Measurements from ENCODE around the gene MAD1L1. TPM values are rescaled to one million over a fixed set of nuclear protein-coding genes. Genes with fewer than 3 reads are reported as not detected.

MAD1L1 gene
- total and polyA plus RNA-seq, 2 experiments from 2014 or later = 38.2 to 69.8 TPM

GRCh38 chr7:1918063-1918645 is 314.6 kb downstream of the MAD1L1 start:
- no peaks in the 10 kb centered on the region for H3K9me2 ChIP-seq (ENCODE audit: insufficient read depth)
- no peaks in the 10 kb centered on the region for H4K20me1 ChIP-seq (ENCODE audit: insufficient read depth)
- peaks cover 30% of the 10 kb centered on the region for H3K4me1 ChIP-seq (ENCODE audit: insufficient read depth)
- TF ChIP-seq EZH2phosphoT487 (IDR thresholded peaks at IDR 0.05; ENCODE audit: insufficient read depth, low read depth) (no peak), EZH2 (IDR thresholded peaks at IDR 0.05; ENCODE audit: insufficient read depth, poor library complexity, severe bottlenecking) (no peak)
- no peak overlapping the region for H2AFZ ChIP-seq
- in situ Hi-C loops (cut with MboI) = no loop called here
- H3K9ac ChIP-seq = no peak overlapping the region
- H3F3A ChIP-seq (ENCODE audit: insufficient read depth) = peaks cover 13% of the 10 kb centered on the region
- no peak overlapping the region for H3K4me2 ChIP-seq (ENCODE audit: unreplicated experiment)
- no peaks in the 10 kb centered on the region for H3K27me3 ChIP-seq (replicated peaks; ENCODE audit: insufficient read depth)
- WGBS, 2 experiments (ENCODE audit: low coverage in 1 of 2, low lambda C conversion rate in 2 of 2, missing lambda C conversion rate in 2 of 2) = 86 to 87% methylated on average over 22 to 23 of the region's 23 CpGs
- no peak for DNase-seq
- no peaks in the 10 kb centered on the region for H3K9me3 ChIP-seq (ENCODE audit: low read depth)
- no peaks in the 10 kb centered on the region for H3K79me2 ChIP-seq (ENCODE audit: insufficient read depth)
- H3K27ac ChIP-seq = no peak overlapping the region
- no peak overlapping the region for H3K4me3 ChIP-seq
- H3K36me3 ChIP-seq (ENCODE audit: low read depth) = no peaks in the 10 kb centered on the region

GRCh38 chr7:1917221-1918062 is 315.3 kb downstream of the MAD1L1 start:
- H3F3A ChIP-seq (ENCODE audit: insufficient read depth) = peaks cover 7% of the 10 kb centered on the region
- peak overlapping the region; percentile 7 for H3K4me2 ChIP-seq (ENCODE audit: unreplicated experiment)
- in situ Hi-C loops (cut with MboI) = no loop called here
- H3K9ac ChIP-seq = no peak overlapping the region
- H4K20me1 ChIP-seq (ENCODE audit: insufficient read depth) = no peaks in the 10 kb centered on the region
- no peaks in the 10 kb centered on the region for H3K9me2 ChIP-seq (ENCODE audit: insufficient read depth)
- peak; percentile 73 for DNase-seq
- no peak overlapping the region for H2AFZ ChIP-seq
- no peaks in the 10 kb centered on the region for H3K79me2 ChIP-seq (ENCODE audit: insufficient read depth)
- WGBS, 2 experiments (ENCODE audit: low coverage in 1 of 2, low lambda C conversion rate in 2 of 2, missing lambda C conversion rate in 2 of 2) = 41% methylated on average over 30 to 31 of the region's 31 CpGs
- no peak overlapping the region for H3K4me3 ChIP-seq
- no peaks in the 10 kb centered on the region for H3K27me3 ChIP-seq (replicated peaks; ENCODE audit: insufficient read depth)
- TF ChIP-seq EZH2 (IDR thresholded peaks at IDR 0.05; ENCODE audit: insufficient read depth, poor library complexity, severe bottlenecking) (no peak), EZH2phosphoT487 (IDR thresholded peaks at IDR 0.05; ENCODE audit: insufficient read depth, low read depth) (no peak)
- no peaks in the 10 kb centered on the region for H3K9me3 ChIP-seq (ENCODE audit: low read depth)
- H3K4me1 ChIP-seq (ENCODE audit: insufficient read depth) = peaks cover 26% of the 10 kb centered on the region
- H3K36me3 ChIP-seq (ENCODE audit: low read depth) = no peaks in the 10 kb centered on the region
- H3K27ac ChIP-seq = no peak overlapping the region

GRCh38 chr7:1916601-1916970 is 316.2 kb downstream of the MAD1L1 start:
- H3K79me2 ChIP-seq (ENCODE audit: insufficient read depth) = no peaks in the 10 kb centered on the region
- peaks cover 7% of the 10 kb centered on the region for H3F3A ChIP-seq (ENCODE audit: insufficient read depth)
- no peaks in the 10 kb centered on the region for H3K9me3 ChIP-seq (ENCODE audit: low read depth)
- no peak overlapping the region for H3K4me2 ChIP-seq (ENCODE audit: unreplicated experiment)
- H3K36me3 ChIP-seq (ENCODE audit: low read depth) = no peaks in the 10 kb centered on the region
- DNase-seq = no peak
- 92 to 95% methylated on average over 15 to 16 of the region's 16 CpGs for WGBS, 2 experiments (ENCODE audit: low coverage in 1 of 2, low lambda C conversion rate in 2 of 2, missing lambda C conversion rate in 2 of 2)
- no peaks in the 10 kb centered on the region for H4K20me1 ChIP-seq (ENCODE audit: insufficient read depth)
- H3K4me3 ChIP-seq = no peak overlapping the region
- peaks cover 20% of the 10 kb centered on the region; the same call in 1 of the 2 replicates for H3K4me1 ChIP-seq (ENCODE audit: insufficient read depth)
- H2AFZ ChIP-seq = no peak overlapping the region
- no peaks in the 10 kb centered on the region for H3K9me2 ChIP-seq (ENCODE audit: insufficient read depth)
- no peak overlapping the region for H3K27ac ChIP-seq
- no peaks in the 10 kb centered on the region for H3K27me3 ChIP-seq (replicated peaks; ENCODE audit: insufficient read depth)
- TF ChIP-seq EZH2 (IDR thresholded peaks at IDR 0.05; ENCODE audit: insufficient read depth, poor library complexity, severe bottlenecking) (no peak), EZH2phosphoT487 (IDR thresholded peaks at IDR 0.05; ENCODE audit: insufficient read depth, low read depth) (no peak)
- no peak overlapping the region for H3K9ac ChIP-seq
- in situ Hi-C loops (cut with MboI) = no loop called here

- H3F3A ChIP-seq (ENCODE audit: insufficient read depth) = peaks cover 2% of the 10 kb centered on the region
- no peak for TF ChIP-seq EZH2 (IDR thresholded peaks at IDR 0.05; ENCODE audit: insufficient read depth, poor library complexity, severe bottlenecking)
- TF ChIP-seq EZH2phosphoT487 (IDR thresholded peaks at IDR 0.05; ENCODE audit: insufficient read depth, low read depth) = no peak
- in situ Hi-C loops (cut with MboI) = no loop called here
- 92% methylated on average over 28 of the region's 28 CpGs for WGBS, 2 experiments (ENCODE audit: low coverage in 1 of 2, low lambda C conversion rate in 2 of 2, missing lambda C conversion rate in 2 of 2)
- H3K4me1 ChIP-seq (ENCODE audit: insufficient read depth) = peaks cover 18% of the 10 kb centered on the region; the same call in 1 of the 2 replicates
- H3K9ac ChIP-seq = no peak overlapping the region
- no peak overlapping the region for H3K4me2 ChIP-seq (ENCODE audit: unreplicated experiment)
- H3K27ac ChIP-seq = no peak overlapping the region
- H3K9me3 ChIP-seq (ENCODE audit: low read depth) = no peaks in the 10 kb centered on the region
- no peak for DNase-seq
- no peaks in the 10 kb centered on the region for H3K27me3 ChIP-seq (replicated peaks; ENCODE audit: insufficient read depth)
- no peaks in the 10 kb centered on the region for H3K36me3 ChIP-seq (ENCODE audit: low read depth)
- H2AFZ ChIP-seq = no peak overlapping the region
- H4K20me1 ChIP-seq (ENCODE audit: insufficient read depth) = no peaks in the 10 kb centered on the region
- no peaks in the 10 kb centered on the region for H3K79me2 ChIP-seq (ENCODE audit: insufficient read depth)
- H3K9me2 ChIP-seq (ENCODE audit: insufficient read depth) = no peaks in the 10 kb centered on the region
- no peak overlapping the region for H3K4me3 ChIP-seq
Measured at GRCh38 chr7:1915956-1916600, 316.7 kb downstream of the MAD1L1 start.
